Natural killer cell (primary cell): ENCODE data around the gene GPR146. TPM values are rescaled to one million over a fixed set of nuclear protein-coding genes. Genes with fewer than 3 reads are reported as not detected.

ENCODE experiments used
- ATAC-seq, 3 donors: fragments of 150-1000 bp in 2 of 3; fragments of 200-7000 bp in 1 of 3; cut with Tn5 transposase; 1 replicate in 1 of 3; 2 replicates in 2 of 3; pipeline ENCODE4 v1.10.0; 2021; ENCODE audit warnings: mild to moderate bottlenecking in 2 of 3, moderate library complexity in 2 of 3
- DNase-seq, 2 donors: peaks; one replicate each; pipeline versions ENCODE4 v3.0.0 to v3.0.0-alpha.2; 2013 to 2021; ENCODE audit warnings: mixed read lengths in 1 of 2
- H3K27ac ChIP-seq: one replicate; pipeline ENCODE4 v1.5.1; 2013; ENCODE audit warnings: mild to moderate bottlenecking, low read length
- H3K27me3 ChIP-seq: one replicate; pipeline ENCODE4 v1.6.1; 2013; ENCODE audit warnings: low read length; ENCODE audit not compliant: control insufficient read depth, insufficient read depth
- H3K36me3 ChIP-seq: one replicate; pipeline ENCODE4 v1.6.1; 2013; ENCODE audit warnings: low read length; ENCODE audit not compliant: control insufficient read depth, insufficient read depth
- H3K4me1 ChIP-seq: one replicate; pipeline ENCODE4 v1.6.1; 2013; ENCODE audit warnings: low read length; ENCODE audit not compliant: control insufficient read depth, insufficient read depth
- H3K4me3 ChIP-seq: one replicate; pipeline ENCODE4 v1.5.1; 2013; ENCODE audit warnings: low read length
- H3K9me3 ChIP-seq: one replicate; pipeline ENCODE4 v1.6.1; 2013; ENCODE audit warnings: low read length; ENCODE audit not compliant: control insufficient read depth, insufficient read depth
- H3K27ac Mint-ChIP-seq, 2 donors: one replicate each; pipeline ENCODE4 v1.8.0; 2022; ENCODE audit warnings: mild to moderate bottlenecking in 2 of 2, mixed read lengths in 2 of 2, moderate library complexity in 1 of 2
- H3K27me3 Mint-ChIP-seq, 2 donors: one replicate each; pipeline ENCODE4 v1.8.0; 2022; ENCODE audit warnings: low read depth in 2 of 2, mixed read lengths in 2 of 2
- H3K36me3 Mint-ChIP-seq: one replicate; pipeline ENCODE4 v1.8.0; 2022; ENCODE audit warnings: mixed read lengths
- H3K4me1 Mint-ChIP-seq, 2 donors: one replicate each; pipeline ENCODE4 v1.8.0; 2022; ENCODE audit warnings: mixed read lengths in 2 of 2
- H3K4me3 Mint-ChIP-seq: one replicate; pipeline ENCODE4 v1.8.0; 2022; ENCODE audit warnings: mild to moderate bottlenecking, moderate library complexity, mixed read lengths
- H3K9me3 Mint-ChIP-seq, 2 donors: one replicate each; pipeline ENCODE4 v1.8.0; 2022; ENCODE audit warnings: mixed read lengths in 2 of 2
- WGBS: methylation state at CpG from one replicate; pipeline ENCODE4 v1.1.7; 2013; ENCODE audit warnings: missing lambda C conversion rate; ENCODE audit not compliant: insufficient coverage; 5-methylcytosine and 5-hydroxymethylcytosine counted together
- intact Hi-C: fragments of 100-400 bp; cut with micrococcal nuclease; formaldehyde crosslinking; loops from one replicate; pipeline ENCODE4 v1.14.2; 2022
- total RNA-seq, 4 donors: library from RNA; stranded (reverse); fragments of 120-200 nt in 1 of 4; gene quantifications; one replicate each; pipeline versions ENCODE4 v1.2.3 to v1.2.4, GENCODE V29; 2013 to 2022
- TF ChIP-seq, protein P1 (sequence below): fragments of 200-600 bp; IDR thresholded peaks from one replicate; pipeline ENCODE4 v1.8.0; 2022; ENCODE audit warnings: antibody characterized with exemption

The GPR146 gene
- total RNA-seq, 3 donors from 2014 or later (not counting 1 experiment from before 2014, with no cell fraction given): 2.3 to 4.5 (median 2.5) TPM

DNA sequence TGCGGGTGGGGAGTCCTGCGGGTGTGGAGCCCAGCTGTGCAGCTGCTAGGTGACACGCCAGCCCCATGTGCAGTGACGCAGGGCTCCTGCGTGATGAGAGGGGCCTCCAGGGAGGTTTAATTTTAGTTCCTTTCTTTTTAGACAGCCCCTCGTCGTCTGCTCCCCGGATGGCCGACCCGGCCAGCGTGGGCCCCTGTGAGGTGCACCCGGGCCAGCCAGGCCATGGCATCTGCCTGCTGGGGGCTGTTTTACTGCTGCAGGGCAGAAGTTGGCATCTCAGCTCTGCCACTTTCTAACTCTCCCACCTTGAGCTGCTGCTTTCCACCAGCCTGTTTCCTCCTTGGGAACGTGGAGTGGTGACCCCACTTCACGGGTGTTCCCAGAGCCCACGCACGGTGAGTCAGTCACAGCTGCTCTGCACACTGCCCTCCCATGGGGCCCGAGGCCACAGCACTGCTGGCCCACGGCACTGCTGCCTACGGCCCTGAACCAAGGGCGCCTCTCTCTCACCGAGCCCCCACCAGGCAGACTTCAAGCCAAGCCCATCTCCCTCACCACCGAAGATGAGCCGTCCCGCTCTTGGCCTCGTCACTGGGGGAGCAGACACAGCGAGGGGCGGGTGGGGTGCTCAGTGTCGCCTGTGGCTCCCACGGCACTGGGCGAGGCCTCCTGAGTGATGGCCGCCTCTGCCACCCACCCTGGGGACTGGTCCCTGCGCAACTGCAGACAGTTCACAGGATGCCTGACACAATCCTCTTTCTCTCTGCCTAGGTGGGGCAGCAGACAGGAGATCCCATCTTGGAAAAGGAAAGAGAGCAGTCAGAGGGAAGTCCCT is 40.1 kb upstream of the GPR146 start:
- no peak overlapping the region for H3K4me3 Mint-ChIP-seq

DNA sequence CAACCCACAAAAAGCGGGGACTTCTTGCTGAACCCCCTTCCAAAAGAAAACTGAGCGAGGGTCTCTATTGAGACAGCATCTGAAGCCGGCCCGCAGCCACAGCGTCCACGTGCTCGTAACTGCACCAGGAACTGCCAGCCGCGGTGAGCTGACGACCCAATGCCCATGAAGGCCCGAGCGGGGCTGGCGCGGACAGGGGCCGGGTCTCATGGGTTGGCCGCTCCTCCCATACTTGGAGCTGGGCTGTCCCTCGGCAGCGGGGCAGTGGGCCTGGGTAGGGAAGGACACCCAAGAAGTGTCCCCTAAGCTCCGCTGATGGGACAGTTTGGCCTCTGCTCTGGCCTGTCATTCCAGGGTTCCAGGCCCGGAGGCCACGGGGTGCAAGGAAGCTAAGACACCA is 39.0 kb upstream of the GPR146 start:
- 99% methylated on average over 21 of the region's 21 CpGs for WGBS
- Histone ChIP-seq H3K4me3 (no peak overlapping the region), H3K27me3 (no peaks in the 10 kb centered on the region), H3K36me3 (no peaks in the 10 kb centered on the region), H3K27ac (no peak overlapping the region), H3K9me3 (no peaks in the 10 kb centered on the region), H3K4me1 (peaks cover 12% of the 10 kb centered on the region)
- no peak overlapping the region for H3K4me3 Mint-ChIP-seq
- ATAC-seq: no peak
- TF ChIP-seq, protein P1, sequence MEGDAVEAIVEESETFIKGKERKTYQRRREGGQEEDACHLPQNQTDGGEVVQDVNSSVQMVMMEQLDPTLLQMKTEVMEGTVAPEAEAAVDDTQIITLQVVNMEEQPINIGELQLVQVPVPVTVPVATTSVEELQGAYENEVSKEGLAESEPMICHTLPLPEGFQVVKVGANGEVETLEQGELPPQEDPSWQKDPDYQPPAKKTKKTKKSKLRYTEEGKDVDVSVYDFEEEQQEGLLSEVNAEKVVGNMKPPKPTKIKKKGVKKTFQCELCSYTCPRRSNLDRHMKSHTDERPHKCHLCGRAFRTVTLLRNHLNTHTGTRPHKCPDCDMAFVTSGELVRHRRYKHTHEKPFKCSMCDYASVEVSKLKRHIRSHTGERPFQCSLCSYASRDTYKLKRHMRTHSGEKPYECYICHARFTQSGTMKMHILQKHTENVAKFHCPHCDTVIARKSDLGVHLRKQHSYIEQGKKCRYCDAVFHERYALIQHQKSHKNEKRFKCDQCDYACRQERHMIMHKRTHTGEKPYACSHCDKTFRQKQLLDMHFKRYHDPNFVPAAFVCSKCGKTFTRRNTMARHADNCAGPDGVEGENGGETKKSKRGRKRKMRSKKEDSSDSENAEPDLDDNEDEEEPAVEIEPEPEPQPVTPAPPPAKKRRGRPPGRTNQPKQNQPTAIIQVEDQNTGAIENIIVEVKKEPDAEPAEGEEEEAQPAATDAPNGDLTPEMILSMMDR: no peak
- H3K27me3 Mint-ChIP-seq: no peaks in the 10 kb centered on the region
- no peaks in the 10 kb centered on the region for H3K36me3 Mint-ChIP-seq
- peaks cover 4 to 25% of the 10 kb centered on the region in 2 donors for H3K4me1 Mint-ChIP-seq
- H3K9me3 Mint-ChIP-seq: no peaks in the 10 kb centered on the region
- H3K27ac Mint-ChIP-seq: no peak overlapping the region
- intact Hi-C loops: no loop called here
- no peak for DNase-seq

More for the DNA sequence above, 40.1 kb upstream of the GPR146 start:
- H3K27ac Mint-ChIP-seq: no peak overlapping the region
- TF ChIP-seq, protein P1: no peak
- no peaks in the 10 kb centered on the region for H3K27me3 Mint-ChIP-seq
- intact Hi-C loops: no loop called here
- Histone ChIP-seq H3K4me1 (peaks cover 5% of the 10 kb centered on the region), H3K27me3 (no peaks in the 10 kb centered on the region), H3K9me3 (no peaks in the 10 kb centered on the region), H3K4me3 (no peak overlapping the region), H3K27ac (no peak overlapping the region), H3K36me3 (no peaks in the 10 kb centered on the region)
- WGBS: 82% methylated on average over 32 of the region's 32 CpGs
- DNase-seq: no peak
- peak in 1 of 3 donors; percentile 35 for ATAC-seq
- no peaks in the 10 kb centered on the region for H3K9me3 Mint-ChIP-seq
- H3K4me1 Mint-ChIP-seq: peaks cover 4 to 15% of the 10 kb centered on the region in 2 donors
- H3K36me3 Mint-ChIP-seq: no peaks in the 10 kb centered on the region

DNA sequence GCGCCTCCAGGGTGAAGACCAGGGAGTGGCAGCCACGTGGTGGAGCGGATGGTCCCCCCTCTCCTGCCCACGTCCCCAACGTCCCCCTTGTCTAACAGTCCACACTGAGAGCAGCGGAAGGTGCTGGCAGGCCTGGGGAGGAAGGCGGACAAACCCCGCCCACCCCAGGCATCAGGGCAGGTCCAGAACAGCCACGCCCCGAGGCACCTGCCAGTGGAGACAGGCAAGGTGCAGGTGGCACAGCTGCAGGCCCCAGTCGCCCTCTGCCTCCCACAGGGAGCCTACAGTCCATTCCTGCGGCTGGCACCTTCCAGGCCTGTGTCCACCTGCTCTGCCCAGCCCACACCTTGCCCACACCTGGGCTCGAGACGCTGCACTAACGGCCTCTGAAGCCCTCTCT is 36.4 kb upstream of the GPR146 start:
- intact Hi-C loops: no loop called here
- Histone ChIP-seq H3K4me3 (no peak overlapping the region), H3K9me3 (peaks cover 14% of the 10 kb centered on the region), H3K36me3 (no peaks in the 10 kb centered on the region), H3K27me3 (no peaks in the 10 kb centered on the region), H3K4me1 (peaks cover 28% of the 10 kb centered on the region), H3K27ac (no peak overlapping the region)
- Mint-ChIP-seq H3K27me3 (no peaks in the 10 kb centered on the region), H3K4me1 (peaks cover 16 to 33% of the 10 kb centered on the region in 2 donors), H3K27ac (no peak overlapping the region), H3K36me3 (no peaks in the 10 kb centered on the region), H3K4me3 (no peak overlapping the region), H3K9me3 (peaks cover 6% of the 10 kb centered on the region in 2 donors)
- TF ChIP-seq, protein P1: no peak
- 93% methylated on average over 15 of the region's 15 CpGs for WGBS
- DNase-seq: no peak
- no peak for ATAC-seq
